ENCODE data around the gene LMO7. TPM values are rescaled to one million over a fixed set of nuclear protein-coding genes. Genes with fewer than 3 reads are reported as not detected.

The LMO7 gene
- total RNA-seq, 1 donor from 2014 or later = 60.8 TPM

DNA sequence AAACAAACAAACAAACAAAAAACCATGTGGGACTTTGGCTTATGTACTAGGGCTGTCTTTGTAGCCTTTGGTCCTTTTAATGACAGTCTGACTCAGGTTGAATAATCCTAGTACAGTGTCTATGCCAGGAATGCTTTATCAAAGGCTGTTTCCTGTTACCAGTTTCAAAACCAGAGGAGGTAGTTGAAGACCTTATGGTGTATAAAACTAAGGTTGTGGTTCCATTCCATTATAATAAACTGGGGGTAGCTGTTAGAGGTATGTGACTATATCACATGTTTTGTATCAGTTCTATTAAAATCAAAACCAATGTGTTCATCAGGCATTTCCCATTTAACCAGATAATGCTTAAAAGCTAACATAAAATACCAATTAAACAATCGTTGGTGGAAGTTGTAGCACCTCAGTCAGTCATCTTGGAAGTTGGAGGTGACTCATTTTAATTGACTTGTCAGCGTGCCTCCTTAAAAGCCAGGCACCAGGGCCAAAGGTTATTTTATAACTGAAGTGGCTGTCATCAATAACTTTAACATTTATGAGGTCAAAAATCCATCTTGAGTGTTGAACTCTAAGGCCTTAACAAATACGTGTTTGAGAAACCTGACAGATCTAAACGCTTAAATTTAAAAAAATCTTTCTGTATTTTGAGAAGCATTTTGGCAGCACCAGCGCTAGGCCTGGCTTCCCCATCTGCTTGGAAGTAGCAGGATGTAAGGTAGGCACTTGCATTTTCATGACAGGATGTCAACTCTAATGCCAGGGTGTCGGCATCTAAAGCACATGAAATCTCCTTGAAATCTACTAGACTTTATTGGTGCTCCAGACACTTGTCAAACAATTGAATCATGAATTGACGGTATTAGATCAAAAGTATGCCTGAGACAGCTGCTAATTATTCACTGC lies 162.5 kb downstream of the LMO7 start:
- Mint-ChIP-seq H3K4me1 (peaks cover 15% of the 10 kb centered on the region), H3K4me3 (no peak overlapping the region)

DNA sequence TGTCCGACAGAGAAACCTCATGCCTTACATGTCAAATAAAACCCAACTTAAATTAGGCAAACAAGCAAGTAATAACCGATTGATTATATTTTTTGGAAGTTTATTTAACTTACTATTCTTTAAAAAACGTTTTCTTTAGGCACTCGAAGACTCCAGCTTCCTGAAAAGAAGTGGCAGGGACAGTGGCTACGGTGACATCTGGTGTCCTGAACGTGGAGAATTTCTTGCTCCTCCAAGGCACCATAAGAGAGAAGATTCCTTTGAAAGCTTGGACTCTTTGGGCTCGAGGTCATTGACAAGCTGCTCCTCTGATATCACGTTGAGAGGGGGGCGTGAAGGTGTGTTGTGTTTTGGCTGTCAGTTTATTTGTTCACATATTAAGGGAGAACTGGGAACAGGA lies 164.4 kb downstream of the LMO7 start:
- Mint-ChIP-seq H3K4me3 (no peak overlapping the region), H3K4me1 (peaks cover 24% of the 10 kb centered on the region), H3K36me3 (peaks cover 26% of the 10 kb centered on the region), H3K27me3 (ENCODE audit: low read depth) (no peaks in the 10 kb centered on the region), H3K9me3 (no peaks in the 10 kb centered on the region), H3K27ac (no peak overlapping the region)
- DNase-seq (ENCODE audit: low spot score in 2 of 2, unreplicated experiment in 2 of 2) = no peak
- TF ChIP-seq, protein P1, sequence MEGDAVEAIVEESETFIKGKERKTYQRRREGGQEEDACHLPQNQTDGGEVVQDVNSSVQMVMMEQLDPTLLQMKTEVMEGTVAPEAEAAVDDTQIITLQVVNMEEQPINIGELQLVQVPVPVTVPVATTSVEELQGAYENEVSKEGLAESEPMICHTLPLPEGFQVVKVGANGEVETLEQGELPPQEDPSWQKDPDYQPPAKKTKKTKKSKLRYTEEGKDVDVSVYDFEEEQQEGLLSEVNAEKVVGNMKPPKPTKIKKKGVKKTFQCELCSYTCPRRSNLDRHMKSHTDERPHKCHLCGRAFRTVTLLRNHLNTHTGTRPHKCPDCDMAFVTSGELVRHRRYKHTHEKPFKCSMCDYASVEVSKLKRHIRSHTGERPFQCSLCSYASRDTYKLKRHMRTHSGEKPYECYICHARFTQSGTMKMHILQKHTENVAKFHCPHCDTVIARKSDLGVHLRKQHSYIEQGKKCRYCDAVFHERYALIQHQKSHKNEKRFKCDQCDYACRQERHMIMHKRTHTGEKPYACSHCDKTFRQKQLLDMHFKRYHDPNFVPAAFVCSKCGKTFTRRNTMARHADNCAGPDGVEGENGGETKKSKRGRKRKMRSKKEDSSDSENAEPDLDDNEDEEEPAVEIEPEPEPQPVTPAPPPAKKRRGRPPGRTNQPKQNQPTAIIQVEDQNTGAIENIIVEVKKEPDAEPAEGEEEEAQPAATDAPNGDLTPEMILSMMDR (IDR thresholded peaks at IDR 0.05; ENCODE audit: unreplicated experiment) = no peak

More for the DNA sequence above, 162.5 kb downstream of the LMO7 start:
- TF ChIP-seq, protein P1 (IDR thresholded peaks at IDR 0.05; ENCODE audit: unreplicated experiment) = no peak
- Mint-ChIP-seq H3K27ac (no peak overlapping the region), H3K36me3 (peaks cover 21% of the 10 kb centered on the region), H3K27me3 (ENCODE audit: low read depth) (no peaks in the 10 kb centered on the region), H3K9me3 (peaks cover 5% of the 10 kb centered on the region)
- DNase-seq (ENCODE audit: low spot score in 2 of 2, unreplicated experiment in 2 of 2) = no peak

DNA sequence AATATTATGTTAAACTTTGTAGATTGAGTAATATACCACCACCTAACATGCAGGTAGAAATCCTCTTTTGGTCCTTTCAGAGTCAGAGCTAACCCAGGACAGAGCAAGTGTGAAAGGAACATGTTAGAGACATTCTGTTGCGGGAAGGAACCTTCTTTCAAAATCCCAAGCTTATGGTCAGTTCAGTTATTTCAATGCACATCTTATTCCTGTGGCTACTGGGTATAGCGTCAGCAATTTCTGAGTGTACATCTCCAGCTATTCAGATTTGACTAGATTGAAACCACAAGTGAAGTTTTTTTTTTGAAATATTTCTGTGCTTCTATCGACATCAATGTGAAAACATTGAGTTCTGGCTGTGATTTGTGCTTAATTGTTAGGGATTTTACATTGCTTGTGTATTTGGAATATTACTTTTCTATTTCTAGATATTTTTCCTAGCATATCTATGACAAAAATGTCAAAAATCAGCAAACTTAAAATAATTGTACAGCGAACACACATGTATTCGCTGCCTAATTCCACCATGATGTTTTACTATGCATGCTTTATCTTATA lies 165.3 kb downstream of the LMO7 start:
- TF ChIP-seq, protein P1 (IDR thresholded peaks at IDR 0.05; ENCODE audit: unreplicated experiment) = no peak
- Mint-ChIP-seq H3K4me3 (no peak overlapping the region), H3K9me3 (no peaks in the 10 kb centered on the region), H3K27ac (no peak overlapping the region), H3K27me3 (ENCODE audit: low read depth) (no peaks in the 10 kb centered on the region), H3K36me3 (peaks cover 28% of the 10 kb centered on the region), H3K4me1 (peaks cover 24% of the 10 kb centered on the region)
- no peak for DNase-seq (ENCODE audit: low spot score in 2 of 2, unreplicated experiment in 2 of 2)

DNA sequence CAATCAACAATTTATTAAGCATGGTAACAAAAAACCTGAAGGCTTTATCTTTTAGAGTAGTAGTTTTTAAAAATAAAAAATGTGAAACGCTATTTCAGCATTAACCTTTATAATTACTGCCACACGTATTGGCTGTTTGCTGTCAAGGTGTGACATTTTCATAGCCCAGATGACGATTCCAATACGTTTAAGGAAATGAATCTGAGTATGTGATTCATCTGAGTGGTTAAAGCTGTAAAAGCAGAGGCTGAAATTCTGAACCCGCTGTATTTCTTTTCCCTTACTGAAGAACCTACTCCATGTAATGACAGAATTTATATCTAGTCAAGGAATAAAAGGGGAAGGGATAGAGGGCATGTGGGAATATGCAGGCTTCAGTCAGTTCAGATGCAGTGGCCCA lies 166.0 kb downstream of the LMO7 start:
- Mint-ChIP-seq H3K4me1 (peaks cover 24% of the 10 kb centered on the region), H3K36me3 (peaks cover 22% of the 10 kb centered on the region), H3K27me3 (ENCODE audit: low read depth) (no peaks in the 10 kb centered on the region), H3K9me3 (no peaks in the 10 kb centered on the region), H3K4me3 (no peak overlapping the region), H3K27ac (no peak overlapping the region)
- no peak for DNase-seq (ENCODE audit: low spot score in 2 of 2, unreplicated experiment in 2 of 2)
- TF ChIP-seq, protein P1 (IDR thresholded peaks at IDR 0.05; ENCODE audit: unreplicated experiment) = no peak

DNA sequence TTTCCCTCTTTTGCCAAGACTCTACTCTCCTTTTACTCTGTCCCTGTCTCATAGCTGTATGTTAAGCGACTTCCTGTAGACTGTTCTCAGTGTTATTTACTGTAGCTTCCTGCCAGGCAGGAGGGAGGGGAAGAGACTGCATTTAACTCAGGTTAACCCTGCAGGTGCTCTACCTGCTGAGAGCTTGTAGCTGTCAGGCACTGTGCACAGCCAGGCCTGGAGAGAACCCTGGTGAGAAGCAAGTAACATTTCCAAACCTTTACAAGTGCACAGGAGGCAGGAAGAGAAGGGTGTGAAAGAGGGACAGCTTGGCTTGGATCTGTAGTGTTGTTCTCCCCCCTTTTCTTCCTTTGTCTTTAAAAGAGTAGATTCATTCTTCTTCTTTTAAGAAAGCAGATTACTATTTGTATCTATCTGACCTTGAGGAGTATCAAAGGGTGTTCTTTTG lies 167.1 kb downstream of the LMO7 start:
- DNase-seq (ENCODE audit: low spot score in 2 of 2, unreplicated experiment in 2 of 2) = no peak
- no peaks in the 10 kb centered on the region for H3K9me3 Mint-ChIP-seq
- H3K27ac Mint-ChIP-seq = peak overlapping the region; percentile 3
- peaks cover 24% of the 10 kb centered on the region for H3K4me1 Mint-ChIP-seq
- H3K27me3 Mint-ChIP-seq (ENCODE audit: low read depth) = no peaks in the 10 kb centered on the region
- H3K36me3 Mint-ChIP-seq = peaks cover 27% of the 10 kb centered on the region
- no peak overlapping the region for H3K4me3 Mint-ChIP-seq
- TF ChIP-seq, protein P1 (IDR thresholded peaks at IDR 0.05; ENCODE audit: unreplicated experiment) = no peak

Measured in mesothelial cell of epicardium (in vitro differentiated cells).